HEK293 (cell line): Measurements from ENCODE around the gene SLC26A1.

Source experiments
- CTCF ChIA-PET: fragments of 350-600 bp; formaldehyde crosslinking; extraction: SDS; loops from one replicate; lab custom pipeline; 2021; ENCODE audit warnings: antibody characterized with exemption; lab: Yijun Ruan, JAX
- POLR2A ChIA-PET: fragments of 300-600 bp; formaldehyde crosslinking; extraction: SDS; loops from one replicate; lab custom pipeline; 2020; ENCODE audit warnings: antibody characterized with exemption, inconsistent platforms; lab: Yijun Ruan, JAX
- H3K27ac ChIP-seq: fragments of 200-500 bp; sonication (Bioruptor generic); 2 replicates; pipeline ENCODE4 v1.5.1; 2014; ENCODE audit warnings: low read depth, low read length, control low read depth, inconsistent platforms; ENCODE audit errors: extremely low read depth
- H3K36me3 ChIP-seq, 2 experiments: fragments of 200-500 bp in 1 of 2; sonication (Bioruptor generic) in 1 of 2; 1 replicate in 1 of 2; 2 replicates in 1 of 2; pipeline ENCODE4 v1.5.1; 2014 to 2017; ENCODE audit warnings: inconsistent platforms in 2 of 2, low read length in 2 of 2; ENCODE audit not compliant: control insufficient read depth in 2 of 2, insufficient read depth in 1 of 2
- H3K4me1 ChIP-seq: fragments of 200-500 bp; sonication (Bioruptor generic); 2 replicates; pipeline ENCODE4 v1.5.1; 2014; ENCODE audit warnings: mild to moderate bottlenecking, low read length, inconsistent platforms; ENCODE audit not compliant: control insufficient read depth, insufficient read depth
- H3K4me3 ChIP-seq: 2 replicates; pipeline ENCODE4 v1.5.1; 2011; ENCODE audit warnings: low read depth, mild to moderate bottlenecking, control low read depth, low read length, moderate library complexity
- H3K9me3 ChIP-seq: fragments of 200-500 bp; sonication (Bioruptor generic); 2 replicates; pipeline ENCODE4 v1.5.1; 2014; ENCODE audit warnings: low read depth, low read length, inconsistent platforms; ENCODE audit not compliant: control insufficient read depth, insufficient read depth
- BCL6B ChIP-seq: fragments of 450-650 bp; formaldehyde crosslinking; IDR thresholded peaks from 2 replicates; pipeline ENCODE4 v1.5.1; 2017; ENCODE audit warnings: missing biosample characterization, missing genetic modification characterization
- EGR2 ChIP-seq: fragments of 450-650 bp; formaldehyde crosslinking; IDR thresholded peaks from 2 replicates; pipeline ENCODE4 v1.5.1; 2016; ENCODE audit warnings: low read depth, missing biosample characterization, missing genetic modification characterization
- KLF1 ChIP-seq: fragments of 450-650 bp; formaldehyde crosslinking; IDR thresholded peaks from 2 replicates; pipeline ENCODE4 v1.5.1; 2016; ENCODE audit warnings: missing biosample characterization, missing genetic modification characterization
- KLF8 ChIP-seq: fragments of 450-650 bp; formaldehyde crosslinking; IDR thresholded peaks from 2 replicates; pipeline ENCODE4 v1.5.1; 2016; ENCODE audit warnings: missing biosample characterization, missing genetic modification characterization
- ZBTB17 ChIP-seq: fragments of 450-650 bp; formaldehyde crosslinking; IDR thresholded peaks from 2 replicates; pipeline ENCODE4 v1.5.1; 2016; ENCODE audit warnings: missing biosample characterization, missing genetic modification characterization
- ZBTB20 ChIP-seq: fragments of 450-650 bp; formaldehyde crosslinking; IDR thresholded peaks from 2 replicates; pipeline ENCODE4 v1.5.1; 2016; ENCODE audit warnings: missing biosample characterization, missing genetic modification characterization
- ZFHX2 ChIP-seq: fragments of 450-650 bp; formaldehyde crosslinking; conservative IDR thresholded peaks from 2 replicates; pipeline ENCODE4 v1.5.1; 2016; ENCODE audit warnings: missing biosample characterization, missing genetic modification characterization
- ZFP69B ChIP-seq: fragments of 450-650 bp; formaldehyde crosslinking; IDR thresholded peaks from 2 replicates; pipeline ENCODE4 v1.5.1; 2016; ENCODE audit warnings: missing biosample characterization, missing genetic modification characterization
- ZNF23 ChIP-seq: fragments of 450-650 bp; formaldehyde crosslinking; IDR thresholded peaks from 2 replicates; pipeline ENCODE4 v1.5.1; 2016; ENCODE audit warnings: missing biosample characterization, missing genetic modification characterization, borderline replicate concordance
- ZNF335 ChIP-seq: fragments of 450-650 bp; formaldehyde crosslinking; conservative IDR thresholded peaks from 2 replicates; pipeline ENCODE4 v1.5.1; 2016; ENCODE audit warnings: missing biosample characterization, missing genetic modification characterization
- ZNF350 ChIP-seq: fragments of 450-650 bp; formaldehyde crosslinking; IDR thresholded peaks from 2 replicates; pipeline ENCODE4 v1.5.0; 2017; ENCODE audit warnings: missing biosample characterization, mild to moderate bottlenecking, missing genetic modification characterization
- ZNF404 ChIP-seq: fragments of 450-650 bp; formaldehyde crosslinking; IDR thresholded peaks from 2 replicates; pipeline ENCODE4 v1.5.1; 2017; ENCODE audit warnings: missing biosample characterization, missing genetic modification characterization
- ZNF501 ChIP-seq: fragments of 450-650 bp; formaldehyde crosslinking; IDR thresholded peaks from 2 replicates; pipeline ENCODE4 v1.5.1; 2016; ENCODE audit warnings: missing biosample characterization, missing genetic modification characterization
- ZNF692 ChIP-seq: fragments of 450-650 bp; formaldehyde crosslinking; IDR thresholded peaks from 2 replicates; pipeline ENCODE4 v1.5.1; 2016; ENCODE audit warnings: missing biosample characterization, missing genetic modification characterization
- ZNF747 ChIP-seq: fragments of 450-650 bp; formaldehyde crosslinking; IDR thresholded peaks from 2 replicates; pipeline ENCODE4 v1.5.1; 2016; ENCODE audit warnings: missing biosample characterization, missing genetic modification characterization
- ZNF777 ChIP-seq: fragments of 450-650 bp; formaldehyde crosslinking; IDR thresholded peaks from 2 replicates; pipeline ENCODE4 v1.5.1; 2017; ENCODE audit warnings: missing biosample characterization, missing genetic modification characterization, borderline replicate concordance
- ZSCAN5A ChIP-seq: fragments of 450-650 bp; formaldehyde crosslinking; IDR thresholded peaks from 2 replicates; pipeline ENCODE4 v1.5.1; 2016; ENCODE audit warnings: missing biosample characterization, missing genetic modification characterization

SLC26A1 gene

GRCh38 chr4:1030031-1030430 lies 36.8 kb upstream of the SLC26A1 start:
- H3K4me3 ChIP-seq = no peak overlapping the region
- no peak for TF ChIP-seq ZNF404
- TF ChIP-seq ZNF335 (tag by site-specific recombination) = no peak; the same call in 1 of the 2 replicates
- TF ChIP-seq ZFP69B (tag by site-specific recombination) = peak; percentile 66
- peak; percentile 23; the same call in 1 of the 2 replicates for TF ChIP-seq KLF8 (tag by site-specific recombination)
- TF ChIP-seq ZNF692 (tag by site-specific recombination) = peak; percentile 75
- TF ChIP-seq, all 188 proteins: peak for 3
- ChIA-PET POLR2A (no interaction called here), CTCF (no interaction called here)
- H3K9me3 ChIP-seq = no peaks in the 10 kb centered on the region
- H3K4me1 ChIP-seq = no peaks in the 10 kb centered on the region
- H3K27ac ChIP-seq = no peak overlapping the region
- peaks cover 0 to 12% of the 10 kb centered on the region in 2 experiments; a peak in 1 of 3 replicates for H3K36me3 ChIP-seq

- CTCF ChIA-PET = no interaction called here
- Histone ChIP-seq H3K9me3 (no peaks in the 10 kb centered on the region), H3K4me3 (no peak overlapping the region), H3K36me3 (peaks cover 0 to 17% of the 10 kb centered on the region in 2 experiments; a peak in 1 of 3 replicates), H3K27ac (no peak overlapping the region), H3K4me1 (no peaks in the 10 kb centered on the region)
- POLR2A ChIA-PET = no interaction called here
- TF ChIP-seq ZNF777 (tag by site-specific recombination) (no peak), ZBTB20 (no peak), ZFHX2 (0 out of 2 replicates have a peak, but pooled peaks have one; percentile 11), KLF1 (peak; percentile 39; the same call in 1 of the 2 replicates), ZBTB17 (tag by site-specific recombination) (no peak), BCL6B (no peak), ZNF501 (no peak), ZNF747 (tag by site-specific recombination) (no peak), ZNF23 (tag by site-specific recombination) (no peak), ZNF335 (tag by site-specific recombination) (peak; percentile 54), EGR2 (tag by site-specific recombination) (peak; percentile 10; the same call in 1 of the 2 replicates), ZSCAN5A (no peak), KLF8 (tag by site-specific recombination) (peak; percentile 20; the same call in 1 of the 2 replicates)
These were observed 36.3 kb upstream of the SLC26A1 start for GRCh38 chr4:1029529-1029928.

GRCh38 chr4:1028574-1029220 lies 35.5 kb upstream of the SLC26A1 start:
- Histone ChIP-seq H3K9me3 (no peaks in the 10 kb centered on the region), H3K27ac (no peak overlapping the region), H3K36me3 (peaks cover 0 to 21% of the 10 kb centered on the region in 2 experiments; a peak in 1 of 3 replicates), H3K4me1 (no peaks in the 10 kb centered on the region), H3K4me3 (no peak overlapping the region)
- ChIA-PET CTCF (no interaction called here), POLR2A (no interaction called here)
- TF ChIP-seq ZNF692 (tag by site-specific recombination) (peak; percentile 54; the same call in 1 of the 2 replicates), ZNF350 (tag by site-specific recombination) (no peak)
